NCI-H1694 treated with DMSO at 0.1 percent for 48 hours (cell line): ENCODE results near the gene PFN1.

Experiments
- DNase-seq: peaks from one replicate; lab custom pipeline; 2025; lab: John Stamatoyannopoulos, UW

PFN1 gene

DNA sequence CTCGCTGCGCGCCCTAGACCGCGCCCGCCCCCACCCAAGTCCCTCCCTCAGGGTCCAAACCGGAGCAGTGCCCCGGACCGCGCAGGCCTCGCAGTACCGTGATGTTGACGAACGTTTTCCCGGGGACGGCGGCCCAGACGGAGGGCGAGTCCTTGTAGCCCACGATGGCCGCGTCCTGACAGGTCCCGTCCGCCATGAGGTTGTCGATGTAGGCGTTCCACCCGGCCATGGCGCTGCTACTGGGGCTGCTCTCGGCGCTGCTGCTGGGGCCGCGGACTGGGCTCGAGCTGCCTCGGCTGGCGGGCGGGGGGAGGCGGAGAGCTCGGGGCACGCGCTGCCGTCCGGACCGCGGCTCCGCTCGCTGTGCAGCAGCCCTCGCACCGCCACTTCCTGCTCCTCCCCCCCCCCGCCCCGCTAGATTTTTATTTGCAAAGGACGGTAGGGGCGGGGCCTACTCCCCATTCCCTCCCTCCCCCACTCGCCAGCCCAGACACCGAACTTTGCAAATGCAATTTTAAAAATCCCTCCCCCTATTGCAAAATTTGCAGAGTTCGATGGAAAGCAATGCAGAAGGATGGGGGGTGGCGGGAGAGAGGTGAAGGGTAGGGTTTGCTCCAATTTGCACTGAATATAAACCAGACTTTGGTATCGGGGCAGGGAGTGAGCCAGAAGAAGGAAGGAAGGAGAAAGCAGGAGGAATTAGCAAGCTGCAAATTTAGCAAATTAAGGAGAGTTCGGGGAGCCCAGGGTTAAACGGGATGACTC, at the start of gene PFN1:
Gene PFN1, minus strand, starts transcription at position 365 of the 765 bp plus-strand sequence. Its CDS starts 136 bp downstream, at position 229.
- DNase-seq = peak; percentile 93

DNA sequence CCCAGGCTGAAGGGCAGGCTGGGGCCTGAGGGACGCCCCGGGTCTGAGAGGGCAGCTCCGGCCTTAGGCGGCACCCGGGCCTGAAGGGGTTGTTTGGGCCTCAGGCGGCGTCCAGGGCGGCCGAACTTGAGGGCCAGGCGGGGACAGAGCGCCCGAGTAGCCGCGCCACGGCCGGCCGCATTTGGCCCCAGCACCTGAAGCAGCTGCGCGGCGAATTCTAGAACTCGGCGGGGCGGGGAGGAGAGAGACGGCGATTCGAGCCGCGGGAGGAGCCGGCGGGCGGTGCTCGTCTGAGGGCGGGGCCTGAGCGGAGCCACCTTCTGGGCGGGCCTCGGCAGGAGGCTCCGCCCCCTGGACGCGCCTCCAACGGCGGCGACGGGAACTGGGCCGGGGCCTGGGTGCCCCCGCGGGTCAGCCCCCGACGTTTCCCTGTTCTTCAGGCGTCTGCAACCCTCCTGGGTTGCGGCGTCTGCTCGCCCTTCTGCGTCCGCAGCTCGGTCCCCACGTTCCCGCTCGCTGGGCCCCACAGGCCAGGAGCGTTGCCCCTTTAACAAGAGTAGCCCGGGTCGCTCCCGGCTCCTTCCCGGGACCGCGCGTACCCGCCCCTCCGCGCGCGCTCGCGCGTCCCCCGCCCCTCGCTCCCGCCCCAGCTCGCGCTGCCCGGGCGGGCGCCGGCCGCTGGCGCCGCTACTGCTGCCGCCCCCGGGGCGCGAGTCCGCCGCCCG, 49.1 kb upstream of the PFN1 start, which contains the start of the genes INCA1 and KIF1C:
Gene INCA1, minus strand, starts transcription at position 221 of the 725 bp plus-strand sequence. CDS start 3,085 bp downstream, outside the sequence.
Gene KIF1C, plus strand, starts transcription at position 649 of the 725 bp plus-strand sequence. CDS start 2,297 bp downstream, outside the sequence.
- peak; percentile 83 for DNase-seq

DNA sequence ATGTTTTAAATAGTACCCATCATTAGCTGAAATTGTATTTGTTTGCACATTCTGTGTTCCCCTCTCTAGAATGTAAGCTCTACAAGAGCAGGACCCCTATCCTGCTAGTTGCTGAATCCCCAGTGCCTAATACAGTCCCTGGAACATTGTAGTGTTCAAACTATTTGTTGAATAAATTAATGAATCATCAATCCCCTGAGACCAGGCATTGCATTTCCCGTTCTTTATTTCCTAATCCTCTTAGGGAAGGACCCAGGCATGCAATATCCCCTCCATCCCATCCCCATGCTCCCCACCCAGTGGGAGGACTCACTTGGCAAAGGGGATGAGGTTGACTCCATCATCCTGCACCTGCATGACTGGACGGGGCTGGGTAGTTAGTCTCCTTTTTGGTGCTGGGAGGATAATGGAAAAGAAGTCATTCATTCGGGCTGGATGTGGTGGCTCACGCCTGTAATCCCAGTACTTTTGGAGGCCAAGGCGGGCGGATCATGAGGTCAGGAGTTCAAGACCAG, 45.8 kb upstream of the PFN1 start:
- no peak for DNase-seq

DNA sequence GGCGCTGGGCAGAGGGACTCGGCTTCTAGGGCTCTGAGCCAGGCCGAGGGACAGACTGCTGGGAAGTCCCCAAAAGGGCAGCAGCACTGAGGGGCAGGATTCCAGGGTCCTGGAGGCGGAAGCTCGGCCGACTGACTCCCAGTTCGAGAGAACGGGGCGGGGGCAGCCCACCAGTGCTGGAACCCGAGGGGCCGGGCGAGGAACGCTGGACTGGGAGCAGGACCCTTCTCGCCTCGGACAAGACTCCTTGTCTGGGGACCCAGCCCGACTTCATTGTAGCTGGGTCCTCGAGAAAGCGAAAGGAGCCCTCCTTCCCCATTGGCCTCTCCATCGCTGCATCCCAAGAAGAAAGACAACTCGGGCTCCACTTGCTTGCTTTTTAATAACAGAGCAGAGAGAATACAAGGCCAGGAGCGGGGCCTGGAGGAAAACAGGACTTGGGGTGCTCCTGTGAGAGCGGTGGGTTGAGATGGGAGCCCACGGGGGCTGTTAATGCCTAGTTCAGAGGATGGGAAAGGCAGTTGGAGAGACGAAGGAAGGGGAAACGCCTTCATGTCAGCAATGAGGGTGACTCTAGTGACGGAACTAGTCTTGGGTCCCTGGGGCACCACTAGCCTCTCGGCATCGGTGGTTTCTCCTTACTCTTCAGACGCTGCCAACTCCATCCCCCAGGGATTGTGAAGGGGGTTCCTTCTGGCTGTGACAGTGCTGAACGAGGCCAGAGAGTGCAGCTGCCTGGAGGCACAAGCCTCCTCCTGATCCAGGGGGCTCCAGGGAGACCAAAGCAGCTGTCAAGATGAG, 39.6 kb upstream of the PFN1 start:
- no peak for DNase-seq

DNA sequence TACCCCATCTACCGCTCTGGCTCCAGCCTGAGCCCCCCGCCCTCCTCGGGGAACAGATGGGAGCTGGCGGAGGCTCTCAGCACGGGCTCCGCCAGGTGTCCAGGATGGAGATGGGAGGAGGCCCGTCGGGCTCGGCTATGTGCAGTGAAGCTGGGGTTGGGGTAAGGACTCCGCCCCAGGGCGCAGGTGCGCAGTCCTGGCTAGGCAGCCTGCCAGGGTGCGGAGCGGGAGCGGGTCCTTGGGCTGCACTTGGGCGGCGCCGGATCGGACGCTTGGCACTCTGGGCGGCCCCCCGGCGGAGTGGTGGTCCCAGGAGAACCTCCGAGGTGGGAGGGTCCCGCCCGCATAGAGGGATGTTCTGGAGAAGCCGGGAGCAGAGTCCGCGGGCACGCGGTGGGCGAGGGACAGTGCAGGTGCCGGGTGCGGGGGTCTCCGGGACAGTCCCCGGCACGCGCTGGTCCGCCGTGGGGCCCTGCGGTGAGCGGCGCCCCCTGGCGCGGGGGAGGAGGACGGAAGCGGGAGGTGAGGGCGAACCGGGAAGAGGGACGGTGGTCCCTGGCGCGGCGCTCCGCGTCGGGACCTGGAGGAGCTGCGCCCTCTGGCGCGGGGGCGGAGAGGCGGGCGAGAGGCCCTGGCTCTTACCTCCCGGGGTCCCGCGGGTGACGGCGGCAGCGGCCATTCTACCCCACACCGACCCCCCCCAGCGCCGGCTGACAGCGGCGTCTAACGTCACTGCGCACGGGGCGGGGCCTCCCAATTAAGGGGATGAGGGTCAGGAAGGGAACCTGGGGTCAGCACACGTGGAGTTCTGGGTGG, 38.8 kb upstream of the PFN1 start, which contains the start of gene CAMTA2:
Gene CAMTA2, minus strand, starts transcription at position 725 of the 816 bp plus-strand sequence. CDS start 1,453 bp downstream, outside the sequence.
- DNase-seq = peak; percentile 66

DNA sequence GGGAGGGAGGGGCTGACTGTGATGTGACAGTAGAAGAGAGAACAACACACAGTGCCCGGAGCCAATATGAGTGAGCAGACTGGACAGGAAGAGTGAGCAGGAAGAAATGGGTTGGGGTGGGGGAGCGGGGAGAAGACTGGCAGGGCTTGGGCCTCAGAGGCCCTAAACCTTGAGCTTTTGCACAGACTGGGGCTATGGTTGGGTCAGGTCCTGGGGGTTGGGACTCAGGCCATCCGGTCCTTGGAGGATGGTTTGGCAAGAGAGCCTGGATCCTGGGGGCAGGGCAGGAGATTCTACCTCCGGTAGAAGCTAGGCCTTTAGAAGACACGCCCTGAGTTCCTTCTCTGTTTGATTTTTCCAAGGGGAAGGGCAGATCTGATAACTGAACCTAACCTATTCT, 38.1 kb upstream of the PFN1 start:
- DNase-seq = no peak

DNA sequence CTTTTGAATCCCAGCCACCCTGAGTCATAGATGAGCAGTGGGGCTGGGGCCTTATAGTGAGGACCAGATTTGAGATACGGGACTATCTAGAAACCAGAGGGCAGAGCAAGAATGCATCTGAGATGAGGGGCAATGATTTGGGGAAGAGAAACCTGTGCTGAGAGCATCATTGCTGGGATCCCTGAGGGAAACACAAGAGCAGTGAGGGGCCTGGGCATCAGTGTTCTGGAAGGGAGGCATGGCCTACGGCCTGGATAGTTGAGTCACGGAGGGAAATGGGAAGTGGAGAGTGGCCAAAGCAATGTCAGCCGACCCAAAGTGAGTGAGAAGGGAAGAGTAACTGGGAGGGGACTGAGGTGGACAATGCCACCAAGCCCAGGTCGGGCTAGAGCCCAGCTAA, 34.0 kb upstream of the PFN1 start:
- DNase-seq = no peak

DNA sequence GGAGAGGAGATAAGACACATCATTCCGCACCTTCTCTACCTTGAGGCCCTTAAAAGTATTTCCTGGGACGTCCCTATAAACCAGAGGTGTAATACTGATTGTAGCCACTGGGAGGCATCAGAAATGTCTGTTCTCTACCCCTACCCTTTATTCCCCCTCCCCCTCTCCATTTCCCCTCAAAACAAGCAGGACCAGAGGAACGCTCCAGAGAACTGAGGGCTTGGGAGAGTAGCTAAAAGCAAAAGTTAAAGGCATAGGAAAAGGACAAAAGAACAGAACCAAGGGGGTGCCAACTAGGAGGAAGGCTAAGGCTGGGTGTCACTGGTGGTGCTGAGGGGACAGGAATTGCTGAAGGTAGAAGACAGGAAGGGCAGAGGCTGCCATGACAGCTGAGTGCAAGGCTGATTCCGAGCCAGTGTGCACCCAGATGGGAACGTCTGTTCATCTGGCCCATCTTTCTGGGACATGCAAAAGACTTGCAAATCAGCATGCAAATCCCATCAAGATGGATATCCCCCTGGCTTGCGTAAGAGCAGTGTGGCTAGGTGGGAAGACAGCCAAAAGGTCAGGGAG, 32.4 kb upstream of the PFN1 start:
- DNase-seq = peak; percentile 76

DNA sequence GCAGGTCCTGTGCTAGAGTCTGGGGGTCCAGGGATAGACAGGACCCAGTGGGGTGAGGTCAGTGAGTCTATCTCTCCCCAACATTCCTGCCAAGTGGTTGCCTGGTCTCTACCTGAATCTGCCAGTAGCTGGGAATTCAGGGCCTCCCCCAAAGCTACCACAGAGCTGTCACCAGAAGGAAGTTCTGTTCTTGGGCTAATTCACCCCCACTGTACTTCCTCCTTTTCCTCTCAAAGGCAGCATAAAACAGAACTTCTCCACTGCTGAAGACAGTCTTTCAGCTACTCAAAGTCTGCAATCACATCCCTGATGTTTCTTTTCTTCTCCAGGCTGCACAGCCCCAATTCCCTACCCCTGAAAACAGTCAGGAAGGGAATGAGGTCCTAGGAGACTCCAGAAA, 30.4 kb upstream of the PFN1 start:
- DNase-seq = no peak

DNA sequence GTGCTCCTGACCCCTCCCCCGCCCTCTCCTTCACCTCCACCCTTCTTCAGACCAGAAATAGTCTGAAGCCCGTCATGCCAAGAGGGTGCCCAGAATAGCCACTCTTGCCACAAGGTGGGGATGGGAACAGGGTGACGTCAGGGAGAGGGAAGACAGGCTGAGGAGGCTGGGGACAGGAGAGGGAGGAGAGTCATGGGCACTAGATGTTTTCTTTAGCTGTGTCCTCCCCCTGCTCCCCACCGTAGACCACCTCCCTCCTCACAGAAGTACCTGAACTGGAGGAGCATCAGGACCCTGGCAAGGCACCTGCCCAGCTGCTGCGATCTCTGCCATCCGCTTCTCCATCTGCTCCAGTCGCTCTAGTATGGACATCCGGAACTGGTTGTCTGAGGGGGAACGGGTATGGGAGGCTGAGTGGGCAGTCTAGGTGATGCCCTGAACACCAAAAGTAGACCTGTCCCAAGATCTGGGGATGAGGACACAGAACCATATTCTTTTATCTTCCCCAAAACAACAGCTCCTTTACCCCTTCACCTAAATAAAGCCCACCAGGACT, 25.9 kb upstream of the PFN1 start:
- no peak for DNase-seq

DNA sequence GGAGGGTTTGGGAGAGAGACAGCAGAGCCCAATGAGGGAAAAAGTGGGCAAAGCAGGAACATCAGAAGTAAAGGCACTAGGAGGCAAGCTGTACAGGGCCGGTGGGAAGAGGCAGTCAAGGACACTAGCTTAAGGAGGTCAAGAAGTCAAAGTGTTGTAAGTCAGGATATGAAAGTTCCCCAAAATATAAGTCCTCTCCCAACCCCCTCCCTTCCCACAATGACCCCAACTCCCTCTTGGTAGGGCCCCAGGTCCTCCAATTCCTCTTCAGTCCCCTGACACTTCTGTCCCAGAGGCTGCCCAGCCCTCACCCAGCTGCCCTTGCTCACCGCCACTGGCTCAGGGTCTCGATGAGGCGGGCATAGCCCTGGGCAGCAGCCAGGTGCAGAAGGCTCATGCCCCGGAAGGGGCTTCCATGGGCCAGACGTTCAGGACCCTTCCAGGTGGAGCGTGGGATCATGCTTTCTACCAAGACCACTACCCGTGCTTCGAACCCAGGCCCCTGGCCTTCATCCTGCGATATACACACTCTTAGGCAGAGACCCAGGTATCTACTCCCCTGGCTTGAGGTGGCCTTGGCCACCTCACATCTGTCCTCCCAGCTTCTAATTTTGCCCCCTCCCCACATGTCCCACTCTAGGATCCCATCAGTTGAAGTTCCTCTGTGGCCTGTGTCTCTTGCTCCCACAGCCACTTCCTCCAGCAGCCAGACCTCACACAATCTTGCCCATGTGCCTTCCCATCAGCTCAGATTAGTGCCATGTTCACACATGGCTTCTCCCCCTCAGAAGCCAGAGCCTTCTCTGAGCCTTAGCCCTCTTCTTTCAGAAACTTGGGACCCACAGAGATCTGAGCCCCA, 25.2 kb upstream of the PFN1 start:
- DNase-seq = no peak

DNA sequence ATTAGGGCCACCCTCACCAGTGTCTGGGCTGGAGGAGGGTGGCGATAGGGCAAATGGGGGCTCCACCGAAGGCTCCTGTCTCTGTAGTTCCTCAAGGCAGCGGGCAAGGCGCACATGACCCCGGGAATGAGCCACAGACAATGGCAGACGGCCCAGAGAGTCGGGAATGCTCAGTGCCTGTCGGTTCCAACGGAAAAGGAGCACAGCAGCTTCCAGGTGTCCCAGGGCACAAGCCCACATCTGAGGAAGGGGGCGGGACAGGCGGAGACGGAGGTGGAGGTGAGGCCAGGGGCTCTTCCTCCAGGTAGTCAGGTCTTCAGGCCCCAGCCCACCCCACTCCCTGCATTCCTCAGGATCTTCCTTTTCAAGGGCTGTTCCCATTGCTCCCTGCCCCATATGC, 24.4 kb upstream of the PFN1 start:
- no peak for DNase-seq

DNA sequence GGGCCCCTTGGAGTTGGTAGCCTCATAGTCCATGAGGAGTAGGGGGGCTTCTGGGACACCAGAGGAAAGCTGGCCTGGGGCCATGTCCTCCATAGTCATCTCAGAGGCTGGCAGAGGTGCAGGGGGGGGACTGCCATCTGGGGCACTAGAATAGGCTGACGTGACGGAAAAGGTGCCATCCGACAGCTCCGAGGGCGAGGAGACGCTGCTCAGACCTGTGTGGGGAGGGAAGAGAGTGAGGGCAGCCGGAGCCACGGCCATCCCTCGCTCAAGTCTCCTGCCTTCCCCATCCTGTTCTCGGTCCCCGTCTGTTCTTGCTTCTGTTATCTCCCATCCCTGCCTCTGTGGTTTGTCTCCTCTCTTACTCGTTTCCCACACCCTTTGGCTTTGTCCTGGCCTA, 24.0 kb upstream of the PFN1 start:
- no peak for DNase-seq

DNA sequence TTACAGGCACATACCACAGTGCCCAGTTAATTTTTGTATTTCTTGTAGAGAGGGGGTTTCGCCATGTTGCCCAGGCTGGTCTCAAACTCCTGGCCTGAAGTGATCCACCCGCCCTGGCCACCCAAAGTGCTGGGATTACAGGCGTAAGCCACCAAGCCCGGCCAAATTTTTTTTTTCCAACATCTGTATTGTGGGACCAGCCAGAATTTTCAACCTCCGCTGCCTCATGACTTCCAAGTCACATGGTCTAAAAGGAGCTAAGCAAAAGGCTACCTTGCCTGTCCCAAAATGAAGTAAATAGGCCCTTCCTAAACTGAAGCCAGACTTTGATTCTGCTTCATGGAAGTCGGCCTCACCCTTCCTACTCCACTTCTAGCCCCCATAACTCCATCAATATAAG, 23.5 kb upstream of the PFN1 start:
- no peak for DNase-seq

DNA sequence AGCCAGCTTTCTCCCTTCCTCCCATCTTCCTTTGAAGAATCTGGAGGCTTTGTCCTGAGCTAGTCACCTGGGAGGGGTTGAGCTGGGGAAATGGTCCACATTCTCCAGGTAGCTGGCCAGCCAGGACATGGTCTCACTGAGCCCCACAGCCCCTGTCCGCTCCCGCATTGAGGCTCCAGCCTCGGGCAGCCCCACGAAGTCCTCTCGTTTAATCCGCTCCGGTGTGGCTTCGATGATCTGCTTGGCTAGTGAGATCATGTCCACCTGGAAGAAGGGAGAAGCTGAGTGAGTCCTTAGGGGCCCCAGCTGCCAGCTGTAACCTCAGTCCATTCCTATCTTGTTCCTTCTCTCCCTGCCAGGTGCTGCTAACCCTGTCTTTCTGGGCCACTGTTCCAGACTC, 21.9 kb upstream of the PFN1 start:
- no peak for DNase-seq

DNA sequence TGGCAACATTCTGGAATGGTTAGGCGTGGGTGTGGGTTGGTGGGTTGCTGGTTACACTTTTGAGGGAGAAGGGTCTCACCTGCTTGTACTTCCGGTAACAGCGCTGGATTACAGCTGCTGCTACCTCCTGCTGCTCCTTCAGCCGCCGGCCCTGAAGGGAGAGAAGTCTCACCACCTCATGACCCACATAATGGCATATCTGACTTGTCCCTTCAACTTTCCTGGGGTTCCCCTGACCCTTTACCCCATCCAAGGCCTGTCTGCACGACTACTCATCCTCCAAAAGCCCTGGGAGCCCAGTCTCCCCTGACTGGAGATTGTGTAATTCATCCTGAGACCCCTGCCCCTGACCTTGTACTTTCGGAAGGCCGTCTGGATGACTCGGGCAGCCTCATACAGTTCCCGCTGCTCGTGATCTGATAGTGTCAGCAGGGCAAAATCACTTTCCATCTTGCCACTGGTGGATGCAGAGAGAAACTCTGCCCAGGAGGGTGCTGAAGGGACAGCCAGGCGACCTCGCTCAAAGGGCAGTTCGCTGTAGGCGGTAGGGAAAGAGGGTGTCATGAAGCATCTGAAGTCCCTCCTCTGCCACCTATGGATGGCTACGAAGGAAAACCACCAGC, 21.3 kb upstream of the PFN1 start:
- DNase-seq = no peak

DNA sequence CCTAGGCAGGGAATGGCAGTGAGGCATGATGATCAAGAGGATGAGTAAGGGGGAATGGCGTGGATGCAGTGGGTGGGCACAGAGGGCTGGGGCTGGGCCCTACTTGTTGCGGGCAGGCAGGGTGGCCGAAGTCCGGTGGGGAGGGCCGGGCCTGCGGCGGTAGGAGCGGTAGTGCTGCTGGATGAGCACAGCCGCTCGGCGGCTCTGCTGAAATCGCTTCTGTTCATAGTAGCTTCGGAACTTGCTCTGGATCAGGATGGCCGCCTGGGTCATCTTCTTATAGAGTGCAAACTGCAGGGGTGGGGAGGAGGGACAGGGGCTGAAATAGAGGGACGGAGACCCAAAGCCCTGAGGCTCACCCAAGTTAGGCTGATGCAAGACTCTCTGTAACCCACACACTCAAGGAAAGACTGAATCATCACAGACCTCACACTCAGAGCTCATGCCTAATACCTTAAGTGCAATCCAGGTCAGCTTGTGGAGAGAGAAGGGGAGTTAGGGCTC, 20.8 kb upstream of the PFN1 start:
- no peak for DNase-seq

DNA sequence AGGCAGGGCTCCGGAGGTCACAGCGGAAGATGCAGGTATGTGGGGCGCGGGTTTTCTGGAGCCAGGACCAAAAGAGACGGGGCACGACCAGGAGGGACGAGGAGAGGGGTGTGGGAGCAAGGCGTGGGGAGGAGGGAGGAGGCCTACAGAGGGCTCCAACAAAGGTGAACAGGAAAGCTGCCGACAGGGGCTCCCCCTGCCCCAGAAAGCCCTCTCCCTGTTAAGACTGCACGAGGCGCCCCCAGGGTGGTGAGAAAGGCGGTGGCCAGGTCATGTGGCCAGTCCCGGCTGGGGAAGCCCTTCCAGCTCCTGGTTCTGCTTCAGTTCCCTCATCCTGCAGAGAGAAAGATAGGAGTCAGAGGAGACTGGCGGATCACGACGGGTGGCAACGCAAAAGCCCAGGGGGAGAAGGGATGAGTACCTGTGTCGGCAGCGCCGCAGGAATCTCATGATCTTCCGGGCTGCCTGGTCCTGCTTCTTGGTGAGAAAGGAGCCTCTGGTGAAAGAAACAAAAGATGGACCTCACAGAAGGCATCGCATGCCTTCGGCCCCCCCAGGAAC, 20.2 kb upstream of the PFN1 start:
- no peak for DNase-seq
